Measurements from ENCODE around the gene AEN. TPM values are rescaled to one million over a fixed set of nuclear protein-coding genes. Genes with fewer than 3 reads are reported as not detected.

Gene AEN
- total RNA-seq, 1 experiment from 2014 or later: 36.2 TPM

DNA sequence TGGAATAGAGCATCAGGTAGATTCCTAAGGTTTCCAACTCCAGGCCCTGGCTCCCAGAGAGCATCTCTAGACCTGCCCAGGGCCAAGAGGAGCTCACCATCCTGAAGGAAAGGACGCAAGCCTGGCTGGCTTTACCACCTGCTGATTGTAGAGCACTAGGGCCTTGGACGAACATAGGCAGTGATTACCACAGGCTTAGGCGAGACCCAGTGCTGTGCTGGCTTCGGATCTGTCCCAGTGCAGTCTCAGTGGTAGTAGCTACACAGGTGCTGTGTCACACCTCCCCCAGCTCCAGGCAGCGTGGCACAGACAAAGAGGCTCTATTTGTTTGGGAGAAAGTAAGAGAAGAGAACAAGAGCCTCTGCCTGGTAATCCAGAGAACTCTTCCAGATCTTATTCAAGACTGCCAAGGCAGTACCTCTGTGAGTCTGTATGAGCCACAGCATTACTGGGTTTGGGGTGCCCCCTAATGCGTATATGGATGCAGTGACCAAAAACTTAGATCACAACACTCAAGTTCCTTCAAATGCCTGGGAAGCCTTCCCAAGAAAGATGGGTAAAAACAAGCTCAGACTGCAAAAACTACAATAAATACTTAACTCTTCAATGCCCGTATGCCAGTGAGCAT is 43.1 kb downstream of the AEN start:
- CTCF ChIA-PET: no interaction called here

More for the DNA sequence above, 43.1 kb downstream of the AEN start:
- ATAC-seq (peak; percentile 62), DNase-seq (ENCODE audit: low read depth, low spot score) (no peak)
- intact Hi-C loops (cut with micrococcal nuclease): loop anchor here (10.0 kb wide), 1 partner anchor 351 kb away; no protein-coding TSS in a partner anchor
- Histone ChIP-seq H3K4me1 (ENCODE audit: control insufficient read depth in 1 of 2, insufficient read depth in 2 of 2, low read length in 2 of 2) (peaks cover 3 to 7% of the 10 kb centered on the region in 2 experiments; a peak in 3 of 4 replicates), H3K27me3 (ENCODE audit: insufficient read depth, low read length) (no peaks in the 10 kb centered on the region), H3K4me3 (replicated peaks in 1 of 2; ENCODE audit: low read depth in 1 of 2, low read length in 2 of 2) (no peak overlapping the region), H3K9me2 (ENCODE audit: insufficient read depth) (no peaks in the 10 kb centered on the region), H3K27ac (ENCODE audit: low read depth, low read length) (no peak overlapping the region), H3K9ac (ENCODE audit: low read length) (no peak overlapping the region), H2AFZ (ENCODE audit: low read depth, low read length, poor library complexity, severe bottlenecking) (no peak overlapping the region), H3K36me3 (ENCODE audit: control insufficient read depth in 1 of 2, insufficient read depth in 2 of 2, low read length in 2 of 2) (no peaks in the 10 kb centered on the region), H3K9me3 (ENCODE audit: control insufficient read depth in 1 of 2, insufficient read depth in 1 of 2, low read depth in 1 of 2, low read length in 2 of 2) (no peaks in the 10 kb centered on the region), H3K79me2 (ENCODE audit: insufficient read depth, low read length) (no peaks in the 10 kb centered on the region), H3K4me2 (ENCODE audit: low read length) (no peak overlapping the region), H4K20me1 (ENCODE audit: insufficient read depth) (no peaks in the 10 kb centered on the region)
- no peak for TF ChIP-seq YY1 (IDR thresholded peaks at IDR 0.05; ENCODE audit: extremely low read depth, insufficient replicate concordance, low read depth, low read length)
- TF ChIP-seq EZH2 (IDR thresholded peaks at IDR 0.05): no peak
- TF ChIP-seq ELF1 (IDR thresholded peaks at IDR 0.05; ENCODE audit: borderline replicate concordance, low read depth): no peak
- TF ChIP-seq CTCF (IDR thresholded peaks at IDR 0.05 in 2 of 3, conservative IDR thresholded peaks at IDR 0.05 in 1 of 3; ENCODE audit: borderline replicate concordance in 1 of 3, insufficient read depth in 1 of 3, low read depth in 2 of 3, low read length in 2 of 3): peak; percentile 9 to 16 (median 11); a peak in 1 of 6 replicates
- TF ChIP-seq CBX3 (IDR thresholded peaks at IDR 0.05; ENCODE audit: low read depth): no peak
- no peak for TF ChIP-seq TCF7L2 (IDR thresholded peaks at IDR 0.05; ENCODE audit: borderline replicate concordance, extremely low read depth, insufficient read depth, insufficient read length)
- TF ChIP-seq FOSL1 (IDR thresholded peaks at IDR 0.05; ENCODE audit: low read depth): no peak
- TF ChIP-seq EZH2phosphoT487 (IDR thresholded peaks at IDR 0.05; ENCODE audit: borderline replicate concordance): no peak
- TF ChIP-seq POLR2A (IDR thresholded peaks at IDR 0.05; ENCODE audit: borderline replicate concordance, extremely low read depth, insufficient read depth, insufficient read length): no peak
- TF ChIP-seq, protein P1, sequence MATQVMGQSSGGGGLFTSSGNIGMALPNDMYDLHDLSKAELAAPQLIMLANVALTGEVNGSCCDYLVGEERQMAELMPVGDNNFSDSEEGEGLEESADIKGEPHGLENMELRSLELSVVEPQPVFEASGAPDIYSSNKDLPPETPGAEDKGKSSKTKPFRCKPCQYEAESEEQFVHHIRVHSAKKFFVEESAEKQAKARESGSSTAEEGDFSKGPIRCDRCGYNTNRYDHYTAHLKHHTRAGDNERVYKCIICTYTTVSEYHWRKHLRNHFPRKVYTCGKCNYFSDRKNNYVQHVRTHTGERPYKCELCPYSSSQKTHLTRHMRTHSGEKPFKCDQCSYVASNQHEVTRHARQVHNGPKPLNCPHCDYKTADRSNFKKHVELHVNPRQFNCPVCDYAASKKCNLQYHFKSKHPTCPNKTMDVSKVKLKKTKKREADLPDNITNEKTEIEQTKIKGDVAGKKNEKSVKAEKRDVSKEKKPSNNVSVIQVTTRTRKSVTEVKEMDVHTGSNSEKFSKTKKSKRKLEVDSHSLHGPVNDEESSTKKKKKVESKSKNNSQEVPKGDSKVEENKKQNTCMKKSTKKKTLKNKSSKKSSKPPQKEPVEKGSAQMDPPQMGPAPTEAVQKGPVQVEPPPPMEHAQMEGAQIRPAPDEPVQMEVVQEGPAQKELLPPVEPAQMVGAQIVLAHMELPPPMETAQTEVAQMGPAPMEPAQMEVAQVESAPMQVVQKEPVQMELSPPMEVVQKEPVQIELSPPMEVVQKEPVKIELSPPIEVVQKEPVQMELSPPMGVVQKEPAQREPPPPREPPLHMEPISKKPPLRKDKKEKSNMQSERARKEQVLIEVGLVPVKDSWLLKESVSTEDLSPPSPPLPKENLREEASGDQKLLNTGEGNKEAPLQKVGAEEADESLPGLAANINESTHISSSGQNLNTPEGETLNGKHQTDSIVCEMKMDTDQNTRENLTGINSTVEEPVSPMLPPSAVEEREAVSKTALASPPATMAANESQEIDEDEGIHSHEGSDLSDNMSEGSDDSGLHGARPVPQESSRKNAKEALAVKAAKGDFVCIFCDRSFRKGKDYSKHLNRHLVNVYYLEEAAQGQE (IDR thresholded peaks at IDR 0.05; ENCODE audit: low read depth): no peak
- no peak for TF ChIP-seq SIN3A (IDR thresholded peaks at IDR 0.05; ENCODE audit: low read depth)
- TF ChIP-seq POLR2AphosphoS5 (IDR thresholded peaks at IDR 0.05; ENCODE audit: low read depth, low read length): no peak
- peak; percentile 51 for TF ChIP-seq RAD21 (IDR thresholded peaks at IDR 0.05; ENCODE audit: low read depth)
- RAD21 ChIA-PET (ENCODE audit: low non-redundant PET in 1 of 2, low total read pairs in 2 of 2, uncharacterized antibody in 2 of 2, unreplicated experiment in 2 of 2): no interaction called here
- POLR2A ChIA-PET: no interaction called here
- BruUV-seq (replicated peaks): no TSS peak
